H9 (cell line): ENCODE results near the gene FAM114A1. TPM values are rescaled to one million over a fixed set of nuclear protein-coding genes. Genes with fewer than 3 reads are reported as not detected.

Source experiments
- DNase-seq: peaks from one replicate; pipeline ENCODE4 v3.0.0-alpha.2; 2017
- H2AFZ ChIP-seq: one replicate; pipeline ENCODE4 v1.6.1; 2013; ENCODE audit warnings: mild to moderate bottlenecking, low read length, control low read depth, moderate library complexity
- H2AK5ac ChIP-seq: 2 replicates; pipeline ENCODE4 v1.6.1; 2013; ENCODE audit warnings: low read length, control low read depth, mixed read lengths; ENCODE audit not compliant: insufficient read length
- H2BK120ac ChIP-seq: one replicate; pipeline ENCODE4 v1.6.1; 2013; ENCODE audit warnings: low read depth, mild to moderate bottlenecking, low read length, control low read depth, inconsistent platforms; ENCODE audit not compliant: poor library complexity, severe bottlenecking
- H2BK12ac ChIP-seq: 2 replicates; pipeline ENCODE4 v1.6.1; 2013; ENCODE audit warnings: low read length, control low read depth, mixed read lengths, low read depth; ENCODE audit not compliant: insufficient read length
- H2BK15ac ChIP-seq: 2 replicates; pipeline ENCODE4 v1.6.1; 2013; ENCODE audit warnings: low read depth, low read length, control low read depth
- H2BK20ac ChIP-seq: one replicate; pipeline ENCODE4 v1.6.1; 2013; ENCODE audit warnings: low read depth, mild to moderate bottlenecking, low read length, control low read depth, inconsistent platforms; ENCODE audit not compliant: poor library complexity, severe bottlenecking
- H2BK5ac ChIP-seq: 2 replicates; pipeline ENCODE4 v1.6.1; 2013; ENCODE audit warnings: low read length, control low read depth, mixed read lengths; ENCODE audit not compliant: insufficient read length
- H3K14ac ChIP-seq: 2 replicates; pipeline ENCODE4 v1.6.1; 2013; ENCODE audit warnings: low read length, control low read depth; ENCODE audit not compliant: insufficient read depth
- H3K18ac ChIP-seq: 2 replicates; pipeline ENCODE4 v1.6.1; 2013; ENCODE audit warnings: low read depth, mild to moderate bottlenecking, mixed read lengths, low read length, control low read depth; ENCODE audit not compliant: insufficient read length
- H3K23ac ChIP-seq: 2 replicates; pipeline ENCODE4 v1.6.1; 2013; ENCODE audit warnings: low read length, control low read depth, mixed read lengths, low read depth; ENCODE audit not compliant: insufficient read length
- H3K23me2 ChIP-seq: 2 replicates; pipeline ENCODE4 v1.6.1; 2013; ENCODE audit warnings: low read depth, mild to moderate bottlenecking, mixed read lengths, low read length, control low read depth; ENCODE audit not compliant: insufficient read length, poor library complexity, severe bottlenecking
- H3K27ac ChIP-seq: 2 replicates; pipeline ENCODE4 v1.5.1; 2013; ENCODE audit warnings: low read length, control low read depth, mixed read lengths, low read depth; ENCODE audit not compliant: insufficient read length
- H3K27me3 ChIP-seq: 2 replicates; pipeline ENCODE4 v1.6.1; 2013; ENCODE audit warnings: low read length, control low read depth, inconsistent platforms; ENCODE audit not compliant: insufficient read depth
- H3K4ac ChIP-seq: 2 replicates; pipeline ENCODE4 v1.6.1; 2013; ENCODE audit warnings: low read depth, mild to moderate bottlenecking, control low read depth, inconsistent platforms, low read length, moderate library complexity
- H3K4me1 ChIP-seq: 2 replicates; pipeline ENCODE4 v1.6.1; 2013; ENCODE audit warnings: low read length, control low read depth, inconsistent platforms; ENCODE audit not compliant: insufficient read depth
- H3K4me2 ChIP-seq: 2 replicates; pipeline ENCODE4 v1.6.1; 2013; ENCODE audit warnings: low read length, control low read depth, mixed read lengths; ENCODE audit not compliant: insufficient read length, insufficient read depth
- H3K56ac ChIP-seq: 2 replicates; pipeline ENCODE4 v1.6.1; 2013; ENCODE audit warnings: low read depth, mild to moderate bottlenecking, mixed read lengths, low read length, control low read depth; ENCODE audit not compliant: insufficient read length
- H3K79me1 ChIP-seq: 2 replicates; pipeline ENCODE4 v1.6.1; 2013; ENCODE audit warnings: low read depth, mild to moderate bottlenecking, moderate library complexity, low read length, control low read depth, inconsistent platforms; ENCODE audit not compliant: insufficient read depth, poor library complexity, severe bottlenecking
- H3K79me2 ChIP-seq: 2 replicates; pipeline ENCODE4 v1.6.1; 2013; ENCODE audit warnings: low read length, control low read depth, inconsistent platforms; ENCODE audit not compliant: insufficient read depth
- H3K9ac ChIP-seq: 2 replicates; pipeline ENCODE4 v1.6.1; 2013; ENCODE audit warnings: low read length, control low read depth, mixed read lengths; ENCODE audit not compliant: insufficient read length; ENCODE audit errors: extremely low read depth
- H3K9me3 ChIP-seq: one replicate; pipeline ENCODE4 v1.6.1; 2013; ENCODE audit warnings: low read depth, low read length, inconsistent platforms; ENCODE audit not compliant: control insufficient read depth
- H3T11ph ChIP-seq: one replicate; pipeline ENCODE4 v1.6.1; 2013; ENCODE audit warnings: mild to moderate bottlenecking, low read length, control low read depth, inconsistent platforms
- H4K20me1 ChIP-seq: one replicate; pipeline ENCODE4 v1.6.1; 2013; ENCODE audit not compliant: control insufficient read depth, insufficient read length, insufficient read depth
- H4K5ac ChIP-seq: 2 replicates; pipeline ENCODE4 v1.6.1; 2013; ENCODE audit warnings: low read depth, mild to moderate bottlenecking, mixed read lengths, low read length, control low read depth; ENCODE audit not compliant: insufficient read length
- H4K8ac ChIP-seq: replicated peaks from 2 replicates; pipeline ENCODE4 v1.6.1; 2013; ENCODE audit warnings: low read length, control low read depth, mixed read lengths, low read depth; ENCODE audit not compliant: insufficient read length
- H4K91ac ChIP-seq: 2 replicates; pipeline ENCODE4 v1.6.1; 2013; ENCODE audit warnings: low read depth, mild to moderate bottlenecking, moderate library complexity, mixed read lengths, low read length, control low read depth; ENCODE audit not compliant: insufficient read length
- H3K27ac Mint-ChIP-seq, 3 experiments: 2 replicates in 2 of 3; 3 replicates in 1 of 3; pipeline ENCODE4 v1.8.0; 2020 to 2021; ENCODE audit warnings: mixed read lengths in 3 of 3, mild to moderate bottlenecking in 1 of 3, moderate library complexity in 1 of 3
- H3K27me3 Mint-ChIP-seq: 2 replicates; pipeline ENCODE4 v1.8.0; 2021; ENCODE audit warnings: low read depth, mild to moderate bottlenecking, moderate library complexity, mixed read lengths
- H3K36me3 Mint-ChIP-seq, 3 experiments: 2 replicates in 2 of 3; 3 replicates in 1 of 3; pipeline ENCODE4 v1.8.0; 2020 to 2021; ENCODE audit warnings: low read depth in 3 of 3, mixed read lengths in 3 of 3; ENCODE audit not compliant: insufficient read depth in 1 of 3
- H3K4me1 Mint-ChIP-seq, 2 experiments: 2 replicates each; pipeline ENCODE4 v1.8.0; 2020; ENCODE audit warnings: mixed read lengths in 2 of 2
- H3K4me3 Mint-ChIP-seq, 2 experiments: 2 replicates in 1 of 2; 3 replicates in 1 of 2; pipeline ENCODE4 v1.8.0; 2020 to 2021; ENCODE audit warnings: mild to moderate bottlenecking in 2 of 2, mixed read lengths in 2 of 2, moderate library complexity in 1 of 2
- H3K9me3 Mint-ChIP-seq, 2 experiments: 2 replicates in 1 of 2; 3 replicates in 1 of 2; pipeline ENCODE4 v1.8.0; 2020; ENCODE audit warnings: mild to moderate bottlenecking in 2 of 2, mixed read lengths in 2 of 2, moderate library complexity in 1 of 2
- WGBS: extraction: QIAGEN DNeasy Blood & Tissue Kit; methylation state at CpG from one replicate; pipeline ENCODE4 v1.1.7; 2013; ENCODE audit warnings: missing lambda C conversion rate, low lambda C conversion rate, mixed read lengths; ENCODE audit not compliant: insufficient read length; ENCODE audit errors: extremely low coverage; 5-methylcytosine and 5-hydroxymethylcytosine counted together
- total RNA-seq: library from RNA; stranded (reverse); gene quantifications from 2 replicates; pipeline ENCODE4 v1.2.1, GENCODE V29; 2021
- TF ChIP-seq, protein P1 (sequence below): fragments of 200-600 bp; sonication (generic); conservative IDR thresholded peaks from 3 replicates; pipeline ENCODE4 v1.8.0; 2021; ENCODE audit warnings: antibody characterized with exemption, mild to moderate bottlenecking

FAM114A1 gene
- total RNA-seq, 1 experiment from 2014 or later: 9.9 TPM

DNA sequence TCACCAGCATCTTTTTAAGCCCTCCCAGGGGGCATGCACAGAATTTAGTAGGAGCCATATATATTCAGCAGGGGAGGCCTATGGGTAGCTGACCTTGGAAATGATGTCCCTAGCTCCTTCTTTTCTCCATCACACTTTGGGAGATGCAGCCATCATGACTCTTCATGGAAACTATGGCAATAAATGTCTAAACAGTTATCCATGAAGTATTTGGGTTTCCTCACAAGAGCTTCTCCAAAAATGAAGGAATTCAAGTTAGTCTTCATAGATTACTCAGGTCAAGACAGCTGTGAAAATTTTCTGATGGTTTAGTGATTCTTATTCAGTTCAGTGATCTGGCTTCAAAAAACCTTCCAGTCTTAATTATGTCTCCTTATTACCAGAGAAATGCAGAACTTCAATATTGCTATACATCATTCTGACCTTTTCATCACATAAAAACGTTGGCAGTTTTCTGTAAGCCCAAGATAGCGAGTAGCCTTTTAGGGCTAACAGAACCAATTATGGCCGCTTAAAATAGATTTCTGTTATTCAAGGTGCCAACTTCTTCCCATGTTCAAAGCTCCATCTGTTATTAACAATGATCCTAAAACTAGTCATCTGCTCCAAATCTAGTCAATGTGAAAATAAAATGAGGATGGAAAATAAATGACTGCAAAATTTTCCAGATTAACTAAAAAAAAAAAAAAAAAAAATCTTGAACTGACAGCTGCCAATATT, 112.1 kb downstream of the FAM114A1 start:
- no peaks in the 10 kb centered on the region for H3K9me3 Mint-ChIP-seq
- no peak overlapping the region for H4K5ac ChIP-seq
- no peak overlapping the region for H3K9ac ChIP-seq
- H3K4me1 ChIP-seq: no peaks in the 10 kb centered on the region; the same call in 1 of the 2 replicates
- no peak overlapping the region for H3K14ac ChIP-seq
- no peak overlapping the region for H3K4me2 ChIP-seq
- no peak overlapping the region for H3T11ph ChIP-seq
- H2BK120ac ChIP-seq: no peak overlapping the region
- H3K79me1 ChIP-seq: no peaks in the 10 kb centered on the region
- H2AK5ac ChIP-seq: no peak overlapping the region
- H3K56ac ChIP-seq: no peak overlapping the region
- TF ChIP-seq, protein P1, sequence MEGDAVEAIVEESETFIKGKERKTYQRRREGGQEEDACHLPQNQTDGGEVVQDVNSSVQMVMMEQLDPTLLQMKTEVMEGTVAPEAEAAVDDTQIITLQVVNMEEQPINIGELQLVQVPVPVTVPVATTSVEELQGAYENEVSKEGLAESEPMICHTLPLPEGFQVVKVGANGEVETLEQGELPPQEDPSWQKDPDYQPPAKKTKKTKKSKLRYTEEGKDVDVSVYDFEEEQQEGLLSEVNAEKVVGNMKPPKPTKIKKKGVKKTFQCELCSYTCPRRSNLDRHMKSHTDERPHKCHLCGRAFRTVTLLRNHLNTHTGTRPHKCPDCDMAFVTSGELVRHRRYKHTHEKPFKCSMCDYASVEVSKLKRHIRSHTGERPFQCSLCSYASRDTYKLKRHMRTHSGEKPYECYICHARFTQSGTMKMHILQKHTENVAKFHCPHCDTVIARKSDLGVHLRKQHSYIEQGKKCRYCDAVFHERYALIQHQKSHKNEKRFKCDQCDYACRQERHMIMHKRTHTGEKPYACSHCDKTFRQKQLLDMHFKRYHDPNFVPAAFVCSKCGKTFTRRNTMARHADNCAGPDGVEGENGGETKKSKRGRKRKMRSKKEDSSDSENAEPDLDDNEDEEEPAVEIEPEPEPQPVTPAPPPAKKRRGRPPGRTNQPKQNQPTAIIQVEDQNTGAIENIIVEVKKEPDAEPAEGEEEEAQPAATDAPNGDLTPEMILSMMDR: no peak
- no peak overlapping the region for H2BK12ac ChIP-seq
- no peaks in the 10 kb centered on the region; the same call in 1 of the 2 replicates for H3K27me3 Mint-ChIP-seq
- DNase-seq: no peak
- no peaks in the 10 kb centered on the region for H3K9me3 ChIP-seq
- no peak overlapping the region for H3K4ac ChIP-seq
- no peak overlapping the region for H2BK5ac ChIP-seq
- H3K18ac ChIP-seq: no peak overlapping the region
- no peak overlapping the region for H3K23ac ChIP-seq
- no peak overlapping the region for H2AFZ ChIP-seq
- no peaks in the 10 kb centered on the region for H3K23me2 ChIP-seq
- H4K8ac ChIP-seq: no peak overlapping the region
- H2BK15ac ChIP-seq: no peak overlapping the region
- H3K4me1 Mint-ChIP-seq: peaks cover 3 to 9% of the 10 kb centered on the region in 2 experiments
- no peak overlapping the region for H3K27ac Mint-ChIP-seq
- no peaks in the 10 kb centered on the region for H4K20me1 ChIP-seq
- H3K27ac ChIP-seq: no peak overlapping the region
- H3K4me3 Mint-ChIP-seq: no peak overlapping the region
- H3K79me2 ChIP-seq: no peaks in the 10 kb centered on the region
- no peaks in the 10 kb centered on the region for H3K36me3 Mint-ChIP-seq
- WGBS: no CpG with 5 or more reads among the region's 3 CpGs
- no peak overlapping the region for H4K91ac ChIP-seq
- H2BK20ac ChIP-seq: no peak overlapping the region
- H3K27me3 ChIP-seq: no peaks in the 10 kb centered on the region
